Right lobe of liver (tissue), 4 donors: ENCODE results near the gene SERPINA1.

Experiments used
- CTCF ChIP-seq, 4 donors: fragments of 200-600 bp in 3 of 4; fragments of 450-650 bp in 1 of 4; IDR thresholded peaks; one replicate each; pipeline versions ENCODE4 v1.5.1 to v1.8.0; 2016 to 2022; ENCODE audit warnings: antibody characterized with exemption in 4 of 4, mild to moderate bottlenecking in 2 of 4
- POLR2A ChIP-seq: fragments of 450-650 bp; IDR thresholded peaks from one replicate; pipeline ENCODE4 v1.6.1; 2017; ENCODE audit warnings: antibody characterized with exemption, mild to moderate bottlenecking
- donor health status: DM: no; HTN: no; CAD: no.
- donor health status: DM: no; HTN: no; CAD: no.
- donor health status: DM: no; HTN: yes; CAD: no.

GRCh38 chr14:94396628-94397225 lies 8.3 kb upstream of the SERPINA1 start:
- no peak for TF ChIP-seq CTCF (IDR thresholded peaks at IDR 0.05)
- TF ChIP-seq POLR2A = no peak
